PC-9 (cell line): ENCODE data around the gene E2F3.

Source experiments
- EZH2 ChIP-seq: fragments of 200-600 bp; sonication (generic); IDR thresholded peaks from 2 replicates; pipeline ENCODE4 v1.8.0; 2017; ENCODE audit warnings: antibody characterized with exemption, low read depth
- TF ChIP-seq, protein P1 (sequence below): fragments of 200-600 bp; sonication (generic); conservative IDR thresholded peaks from 2 replicates; pipeline ENCODE4 v1.6.1; 2017; ENCODE audit warnings: mixed run types, antibody characterized with exemption, mild to moderate bottlenecking, moderate library complexity

DNA sequence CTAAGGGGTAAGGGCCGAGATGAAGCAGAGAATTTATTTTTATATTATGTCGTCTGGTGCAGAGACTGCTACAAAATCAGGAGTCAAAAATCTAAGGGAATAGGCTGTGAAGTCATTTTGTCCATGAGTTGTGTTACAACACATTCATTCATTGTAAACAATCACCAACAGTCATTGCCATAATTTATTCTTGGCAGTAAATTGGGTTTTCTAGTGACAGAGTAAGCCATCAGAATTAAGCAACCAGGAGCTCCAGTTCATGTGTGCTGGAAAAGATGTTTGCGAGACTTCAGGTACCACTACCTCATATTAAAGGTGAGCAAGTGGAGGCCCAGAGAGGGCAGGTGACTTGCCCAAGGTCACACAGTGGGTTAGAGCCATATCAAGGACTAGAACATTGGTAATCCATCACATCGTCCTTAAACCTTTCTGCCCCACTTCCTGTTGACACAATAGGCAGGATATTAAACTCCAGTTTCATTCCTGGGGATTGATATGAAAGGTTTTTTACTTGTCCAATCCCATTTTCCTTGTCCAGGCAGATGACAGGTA, 46.0 kb downstream of the E2F3 start:
- TF ChIP-seq, protein P1, sequence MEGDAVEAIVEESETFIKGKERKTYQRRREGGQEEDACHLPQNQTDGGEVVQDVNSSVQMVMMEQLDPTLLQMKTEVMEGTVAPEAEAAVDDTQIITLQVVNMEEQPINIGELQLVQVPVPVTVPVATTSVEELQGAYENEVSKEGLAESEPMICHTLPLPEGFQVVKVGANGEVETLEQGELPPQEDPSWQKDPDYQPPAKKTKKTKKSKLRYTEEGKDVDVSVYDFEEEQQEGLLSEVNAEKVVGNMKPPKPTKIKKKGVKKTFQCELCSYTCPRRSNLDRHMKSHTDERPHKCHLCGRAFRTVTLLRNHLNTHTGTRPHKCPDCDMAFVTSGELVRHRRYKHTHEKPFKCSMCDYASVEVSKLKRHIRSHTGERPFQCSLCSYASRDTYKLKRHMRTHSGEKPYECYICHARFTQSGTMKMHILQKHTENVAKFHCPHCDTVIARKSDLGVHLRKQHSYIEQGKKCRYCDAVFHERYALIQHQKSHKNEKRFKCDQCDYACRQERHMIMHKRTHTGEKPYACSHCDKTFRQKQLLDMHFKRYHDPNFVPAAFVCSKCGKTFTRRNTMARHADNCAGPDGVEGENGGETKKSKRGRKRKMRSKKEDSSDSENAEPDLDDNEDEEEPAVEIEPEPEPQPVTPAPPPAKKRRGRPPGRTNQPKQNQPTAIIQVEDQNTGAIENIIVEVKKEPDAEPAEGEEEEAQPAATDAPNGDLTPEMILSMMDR = no peak
- TF ChIP-seq EZH2 = no peak
